ENCODE measurements around the gene C10orf71. TPM values are rescaled to one million over a fixed set of nuclear protein-coding genes. Genes with fewer than 3 reads are reported as not detected.

C10orf71 gene
- total and polyA plus RNA-seq, 2 donors (not counting 1 experiment from before 2014, with no cell fraction given): not detected

- no peak overlapping the region for H3K27ac ChIP-seq (ENCODE audit: low read length in 2 of 2)
- H3K9ac ChIP-seq (ENCODE audit: low read length): no peak overlapping the region
- Mint-ChIP-seq H3K4me3 (no peak overlapping the region), H3K9me3 (ENCODE audit: insufficient read depth) (no peaks in the 10 kb centered on the region), H3K27ac (no peak overlapping the region), H3K4me1 (peaks cover under 1% of the 10 kb centered on the region), H3K27me3 (peaks cover 4% of the 10 kb centered on the region)
- H3K36me3 ChIP-seq (replicated peaks in 1 of 2; ENCODE audit: control extremely low read depth in 1 of 2, control insufficient read depth in 1 of 2, extremely low read depth in 1 of 2, insufficient read depth in 2 of 2, low read length in 1 of 2): no peaks in the 10 kb centered on the region
- H3K79me2 ChIP-seq (ENCODE audit: control insufficient read depth, insufficient read depth, low read length): no peaks in the 10 kb centered on the region
- no peaks in the 10 kb centered on the region for H3K27me3 ChIP-seq (replicated peaks in 1 of 4; ENCODE audit: control extremely low read depth in 1 of 4, control insufficient read depth in 3 of 4, insufficient read depth in 4 of 4, low read length in 3 of 4)
- ATAC-seq (ENCODE audit: low read depth): no peak
- no peak overlapping the region for H3K4me3 ChIP-seq (ENCODE audit: control extremely low read depth in 1 of 5, extremely low read depth in 1 of 5, insufficient read depth in 1 of 5, low read depth in 2 of 5, low read length in 4 of 5)
- no peaks in the 10 kb centered on the region for H4K20me1 ChIP-seq (ENCODE audit: control insufficient read depth, insufficient read depth, low read length, poor library complexity, severe bottlenecking)
- H3K4me2 ChIP-seq (replicated peaks; ENCODE audit: low read depth, low read length, poor library complexity, severe bottlenecking): no peak overlapping the region
- DNase-seq: no peak
- TF ChIP-seq CTCF (IDR thresholded peaks at IDR 0.05): no peak
- no peak for TF ChIP-seq EZH2 (IDR thresholded peaks at IDR 0.05; ENCODE audit: borderline replicate concordance, insufficient read depth, low read depth, low read length, poor library complexity, severe bottlenecking)
- CTCF ChIA-PET: no interaction called here
- H3K4me1 ChIP-seq (ENCODE audit: control insufficient read depth in 2 of 2, insufficient read depth in 2 of 2, low read length in 2 of 2): no peaks in the 10 kb centered on the region
- H2AFZ ChIP-seq (ENCODE audit: insufficient read depth, low read depth, low read length, poor library complexity, severe bottlenecking): no peak overlapping the region
- no peaks in the 10 kb centered on the region for H3K9me3 ChIP-seq (ENCODE audit: control extremely low read depth in 1 of 3, control insufficient read depth in 2 of 3, insufficient read depth in 1 of 3, low read length in 2 of 3)
- POLR2A ChIA-PET: no interaction called here
- intact Hi-C loops (cut with micrococcal nuclease): no loop called here
Measured at GRCh38 chr10:49318755-49319154, 19.8 kb downstream of the C10orf71 start.

GRCh38 chr10:49319206-49319605 lies 20.2 kb downstream of the C10orf71 start:
- Histone ChIP-seq H3K27ac (ENCODE audit: low read length in 2 of 2) (no peak overlapping the region), H2AFZ (ENCODE audit: insufficient read depth, low read depth, low read length, poor library complexity, severe bottlenecking) (no peak overlapping the region), H3K9me3 (ENCODE audit: control extremely low read depth in 1 of 3, control insufficient read depth in 2 of 3, insufficient read depth in 1 of 3, low read length in 2 of 3) (no peaks in the 10 kb centered on the region), H3K4me1 (ENCODE audit: control insufficient read depth in 2 of 2, insufficient read depth in 2 of 2, low read length in 2 of 2) (no peaks in the 10 kb centered on the region), H3K36me3 (replicated peaks in 1 of 2; ENCODE audit: control extremely low read depth in 1 of 2, control insufficient read depth in 1 of 2, extremely low read depth in 1 of 2, insufficient read depth in 2 of 2, low read length in 1 of 2) (no peaks in the 10 kb centered on the region), H4K20me1 (ENCODE audit: control insufficient read depth, insufficient read depth, low read length, poor library complexity, severe bottlenecking) (no peaks in the 10 kb centered on the region), H3K27me3 (replicated peaks in 1 of 4; ENCODE audit: control extremely low read depth in 1 of 4, control insufficient read depth in 3 of 4, insufficient read depth in 4 of 4, low read length in 3 of 4) (no peaks in the 10 kb centered on the region), H3K79me2 (ENCODE audit: control insufficient read depth, insufficient read depth, low read length) (no peaks in the 10 kb centered on the region), H3K4me3 (ENCODE audit: control extremely low read depth in 1 of 5, extremely low read depth in 1 of 5, insufficient read depth in 1 of 5, low read depth in 2 of 5, low read length in 4 of 5) (no peak overlapping the region), H3K4me2 (replicated peaks; ENCODE audit: low read depth, low read length, poor library complexity, severe bottlenecking) (no peak overlapping the region), H3K9ac (ENCODE audit: low read length) (no peak overlapping the region)
- Mint-ChIP-seq H3K9me3 (ENCODE audit: insufficient read depth) (no peaks in the 10 kb centered on the region), H3K4me3 (no peak overlapping the region), H3K27ac (no peak overlapping the region), H3K4me1 (no peaks in the 10 kb centered on the region), H3K27me3 (peaks cover 5% of the 10 kb centered on the region)
- POLR2A ChIA-PET: no interaction called here
- ATAC-seq (ENCODE audit: low read depth): no peak
- no CpG with 5 or more reads among the region's 1 CpG for WGBS (ENCODE audit: insufficient coverage)
- no peak for TF ChIP-seq CTCF (IDR thresholded peaks at IDR 0.05)
- no peak for TF ChIP-seq EZH2 (IDR thresholded peaks at IDR 0.05; ENCODE audit: borderline replicate concordance, insufficient read depth, low read depth, low read length, poor library complexity, severe bottlenecking)
- CTCF ChIA-PET: no interaction called here
- intact Hi-C loops (cut with micrococcal nuclease): no loop called here
- DNase-seq: no peak
